Measurements from ENCODE around the gene GBE1.

DNA sequence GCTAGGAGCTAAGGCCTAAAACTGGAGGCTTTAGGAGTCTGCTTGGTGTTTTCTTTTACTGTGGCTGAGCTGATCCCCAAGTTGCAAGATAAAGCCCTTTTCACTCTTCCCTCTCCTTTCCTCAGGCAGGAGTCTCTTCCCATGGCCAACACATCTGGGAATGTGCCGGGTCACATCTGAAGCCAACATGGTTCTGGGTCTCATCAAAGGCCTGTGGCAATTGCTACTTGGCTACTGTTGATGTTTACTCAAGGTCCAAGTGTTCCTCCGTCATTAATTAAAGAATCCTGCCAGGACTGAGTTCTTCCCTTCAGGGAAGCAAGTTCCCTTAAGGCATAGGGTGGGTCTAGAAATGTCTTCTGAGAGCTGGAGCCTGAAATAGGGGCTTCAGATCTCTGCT lies 230.2 kb downstream of the GBE1 start:
- TF ChIP-seq FOXM1 (IDR thresholded peaks at IDR 0.05; ENCODE audit: low read depth) (no peak), RXRA (IDR thresholded peaks at IDR 0.05; ENCODE audit: borderline replicate concordance, low read depth) (no peak), POLR2AphosphoS5 (IDR thresholded peaks at IDR 0.05; ENCODE audit: low read depth, low read length) (no peak), EZH2phosphoT487 (IDR thresholded peaks at IDR 0.05; ENCODE audit: borderline replicate concordance, low read depth) (no peak), RCOR1 (IDR thresholded peaks at IDR 0.05; ENCODE audit: low read length) (no peak), RFX5 (IDR thresholded peaks at IDR 0.05; ENCODE audit: low read length) (no peak)
- TF ChIP-seq, protein P1, sequence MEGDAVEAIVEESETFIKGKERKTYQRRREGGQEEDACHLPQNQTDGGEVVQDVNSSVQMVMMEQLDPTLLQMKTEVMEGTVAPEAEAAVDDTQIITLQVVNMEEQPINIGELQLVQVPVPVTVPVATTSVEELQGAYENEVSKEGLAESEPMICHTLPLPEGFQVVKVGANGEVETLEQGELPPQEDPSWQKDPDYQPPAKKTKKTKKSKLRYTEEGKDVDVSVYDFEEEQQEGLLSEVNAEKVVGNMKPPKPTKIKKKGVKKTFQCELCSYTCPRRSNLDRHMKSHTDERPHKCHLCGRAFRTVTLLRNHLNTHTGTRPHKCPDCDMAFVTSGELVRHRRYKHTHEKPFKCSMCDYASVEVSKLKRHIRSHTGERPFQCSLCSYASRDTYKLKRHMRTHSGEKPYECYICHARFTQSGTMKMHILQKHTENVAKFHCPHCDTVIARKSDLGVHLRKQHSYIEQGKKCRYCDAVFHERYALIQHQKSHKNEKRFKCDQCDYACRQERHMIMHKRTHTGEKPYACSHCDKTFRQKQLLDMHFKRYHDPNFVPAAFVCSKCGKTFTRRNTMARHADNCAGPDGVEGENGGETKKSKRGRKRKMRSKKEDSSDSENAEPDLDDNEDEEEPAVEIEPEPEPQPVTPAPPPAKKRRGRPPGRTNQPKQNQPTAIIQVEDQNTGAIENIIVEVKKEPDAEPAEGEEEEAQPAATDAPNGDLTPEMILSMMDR (IDR thresholded peaks at IDR 0.05), result no peak
